Right hindlimb (tissue), 1 donor: ENCODE results near the gene RNFT1.
"Not testable (repeated sequence)": the region's sequence is repeated elsewhere in the genome, so short reads cannot be mapped to it uniquely, and the experiment has no call there.

Experiments
- DNase-seq: peaks from one replicate; pipeline ENCODE4 v3.0.0-alpha.2; 2018

The RNFT1 gene

DNA sequence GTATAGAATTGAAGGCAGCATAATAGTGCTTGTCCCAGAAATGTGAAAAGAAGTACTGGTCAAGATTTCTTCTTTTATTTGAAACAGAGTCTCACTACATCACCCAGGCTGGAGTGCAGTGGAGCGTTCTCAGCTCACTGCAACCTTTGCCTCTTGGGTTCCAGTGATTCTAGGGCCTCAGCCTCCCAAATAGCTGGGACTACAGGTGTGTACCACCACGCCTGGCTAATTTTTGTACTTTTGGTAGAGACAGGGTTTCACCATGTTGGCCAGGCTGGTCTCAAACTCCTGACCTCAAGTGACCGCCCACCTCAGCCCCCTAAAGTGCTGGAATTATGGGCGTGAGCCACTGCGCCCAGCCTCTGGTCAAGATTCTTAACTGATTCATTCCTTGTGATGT is 43.9 kb downstream of the RNFT1 start:
- not testable (repeated sequence) for DNase-seq

DNA sequence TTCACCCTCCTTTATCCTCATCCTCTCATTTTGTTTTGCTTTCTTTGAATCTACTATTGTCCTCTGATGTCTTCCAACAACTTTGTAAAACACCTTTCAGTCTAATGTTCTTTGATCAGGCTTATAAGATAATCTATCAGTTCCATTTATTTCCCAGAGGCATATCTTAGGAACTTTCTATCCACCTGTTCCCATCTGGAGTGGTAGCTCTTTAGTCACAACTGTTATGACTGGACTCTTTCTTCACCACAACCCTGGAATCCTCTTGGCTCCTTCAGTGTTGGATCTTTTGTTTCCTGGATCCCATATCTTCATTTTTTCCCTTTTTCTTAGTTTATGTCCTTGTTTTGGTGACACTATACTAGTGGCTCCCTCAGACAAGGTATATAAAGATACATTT is 48.1 kb downstream of the RNFT1 start:
- DNase-seq = no peak

DNA sequence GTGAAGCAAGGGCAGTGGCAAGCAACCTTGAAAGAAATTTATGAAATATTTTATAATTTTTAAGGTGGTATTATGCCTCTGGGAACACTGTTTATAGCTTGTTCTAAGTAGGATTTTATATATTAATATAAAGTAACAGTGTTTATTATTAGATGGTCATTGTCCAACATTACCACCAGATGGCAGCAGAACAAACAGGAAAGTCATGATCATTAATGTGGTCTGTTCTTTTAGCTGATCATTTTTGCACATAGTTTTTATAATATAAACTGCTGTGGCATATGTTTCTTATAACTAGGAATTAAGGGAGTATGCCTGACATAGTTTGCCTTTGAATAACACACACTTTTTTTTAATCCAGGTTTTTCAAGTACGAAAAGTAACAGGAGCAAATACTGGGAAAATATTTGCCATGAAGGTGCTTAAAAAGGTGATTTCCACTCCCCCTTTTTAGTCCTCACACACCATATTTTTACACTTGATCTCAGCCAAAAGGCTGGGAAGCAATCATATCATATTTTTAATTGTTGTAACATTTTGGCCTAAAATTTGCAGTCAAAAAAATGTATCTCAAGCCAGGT is 50.2 kb downstream of the RNFT1 start:
- no peak for DNase-seq

DNA sequence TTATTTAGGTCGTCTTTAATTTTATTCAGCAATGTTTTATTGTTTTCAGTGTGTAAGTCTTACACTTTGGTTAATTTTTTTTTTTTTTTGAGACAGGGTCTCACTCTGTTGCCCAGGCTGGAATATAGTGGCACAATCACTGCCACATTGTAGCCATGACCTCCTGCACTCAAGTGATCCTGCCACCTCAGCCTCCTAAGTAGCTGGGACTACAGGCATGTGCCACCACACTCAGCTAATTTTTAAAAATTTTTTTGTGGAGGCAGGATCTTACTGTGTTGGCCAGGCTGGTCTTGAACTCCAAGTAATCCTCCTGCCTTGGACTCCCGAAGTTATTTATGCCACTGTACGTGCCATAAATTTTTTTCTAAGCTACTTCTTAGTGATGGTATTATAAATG is 57.1 kb downstream of the RNFT1 start:
- DNase-seq = no peak

DNA sequence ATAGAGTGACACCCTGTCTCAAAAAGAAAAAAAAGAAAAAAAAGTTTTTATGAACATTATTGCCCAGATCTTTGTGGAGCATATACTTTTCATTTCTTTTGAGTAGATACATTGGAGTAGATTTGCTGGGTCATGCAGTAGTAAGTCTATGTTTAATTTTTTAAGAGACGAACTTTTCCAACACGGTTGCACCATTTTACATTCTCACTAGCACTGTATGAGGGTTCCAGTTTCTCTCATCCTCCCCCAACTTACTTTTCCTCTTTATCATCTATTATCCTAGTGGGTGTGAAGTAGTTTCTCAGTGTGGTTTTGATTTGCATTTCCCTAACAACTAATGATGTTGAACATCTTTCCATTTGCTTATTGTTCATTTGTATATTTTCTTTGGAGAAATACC is 61.1 kb downstream of the RNFT1 start:
- no peak for DNase-seq
